Kidney epithelial cell (primary cell): ENCODE results near the gene SECTM1. TPM values are rescaled to one million over a fixed set of nuclear protein-coding genes. Genes with fewer than 3 reads are reported as not detected.
A peak's percentile ranks its signal among the peaks of the same experiment; 100 is the strongest.

Source experiments
- DNase-seq: peaks from one replicate; pipeline ENCODE4 v3.0.0-alpha.2; 2010; ENCODE audit warnings: low read depth
- H3K27me3 ChIP-seq: 2 replicates; pipeline ENCODE4 v1.6.0; 2011; ENCODE audit warnings: low read length; ENCODE audit not compliant: control insufficient read depth, insufficient read depth
- H3K36me3 ChIP-seq: 2 replicates; pipeline ENCODE4 v1.5.1; 2011; ENCODE audit warnings: low read length; ENCODE audit not compliant: control insufficient read depth, insufficient read depth
- H3K4me3 ChIP-seq: 2 replicates; pipeline ENCODE4 v1.5.1; 2011; ENCODE audit warnings: low read depth, mild to moderate bottlenecking, control low read depth, low read length
- CTCF ChIP-seq: IDR thresholded peaks from 2 replicates; pipeline ENCODE4 v1.5.1; 2011; ENCODE audit warnings: mild to moderate bottlenecking, moderate library complexity, low read length, control low read depth, inconsistent platforms; ENCODE audit not compliant: insufficient read depth, poor library complexity, severe bottlenecking
- total RNA-seq: library from RNA; depleted of rRNA; stranded (reverse); fragments of >200 nt; gene quantifications from 2 replicates; pipeline ENCODE4 v1.2.3, GENCODE V29; 2015

Gene SECTM1
- total RNA-seq, 1 donor from 2014 or later, result not detected

- DNase-seq, result no peak
- TF ChIP-seq CTCF, result no peak
- Histone ChIP-seq H3K27me3 (peaks cover 28% of the 10 kb centered on the region), H3K4me3 (no peak overlapping the region), H3K36me3 (no peaks in the 10 kb centered on the region)
These were observed 8.8 kb downstream of the SECTM1 start for GRCh38 chr17:82324566-82325285.

GRCh38 chr17:82323514-82324234, 9.9 kb downstream of the SECTM1 start:
- TF ChIP-seq CTCF, result no peak
- peaks cover 28% of the 10 kb centered on the region for H3K27me3 ChIP-seq
- no peak for DNase-seq
- no peak overlapping the region for H3K4me3 ChIP-seq
- no peaks in the 10 kb centered on the region for H3K36me3 ChIP-seq

- peaks cover 28% of the 10 kb centered on the region for H3K27me3 ChIP-seq
- no peak for DNase-seq
- no peak overlapping the region for H3K4me3 ChIP-seq
- no peak for TF ChIP-seq CTCF
- H3K36me3 ChIP-seq, result no peaks in the 10 kb centered on the region
These were observed 10.8 kb downstream of the SECTM1 start for GRCh38 chr17:82322526-82323453.

GRCh38 chr17:82321947-82322466, 11.6 kb downstream of the SECTM1 start:
- no peak overlapping the region for H3K4me3 ChIP-seq
- peaks cover 25% of the 10 kb centered on the region for H3K27me3 ChIP-seq
- no peak for TF ChIP-seq CTCF
- no peaks in the 10 kb centered on the region for H3K36me3 ChIP-seq
- DNase-seq, result no peak

GRCh38 chr17:82320956-82321927, 12.3 kb downstream of the SECTM1 start:
- H3K27me3 ChIP-seq, result peaks cover 28% of the 10 kb centered on the region
- peak; percentile 51 for TF ChIP-seq CTCF
- H3K36me3 ChIP-seq, result no peaks in the 10 kb centered on the region

More at GRCh38 chr17:82320956-82321927, 12.3 kb downstream of the SECTM1 start:
- no peak overlapping the region for H3K4me3 ChIP-seq
- no peak for DNase-seq
